H1 (cell line): Measurements from ENCODE around the gene COL5A3. TPM values are rescaled to one million over a fixed set of nuclear protein-coding genes. Genes with fewer than 3 reads are reported as not detected.

ENCODE experiments used
- CTCF ChIA-PET: fragments of 300-600 bp; sonication (Branson Sonifier 250); formaldehyde crosslinking; loops from one replicate; lab custom pipeline; 2021; ENCODE audit not compliant: partially characterized antibody; lab: Charles Lee
- POLR2A ChIA-PET: fragments of 300-600 bp; sonication (Branson Sonifier 250); formaldehyde crosslinking; loops from one replicate; lab custom pipeline; 2021; ENCODE audit warnings: inconsistent platforms; ENCODE audit not compliant: partially characterized antibody; lab: Charles Lee
- DNase-seq, 2 experiments: peaks; one replicate each; pipeline versions ENCODE4 v3.0.0 to v3.0.0-alpha.2; 2010 to 2022; ENCODE audit warnings: low spot score in 2 of 2, low read depth in 1 of 2, mixed read lengths in 1 of 2
- FAIRE-seq: peaks from 2 replicates; lab custom pipeline; 2011; peaks lifted over from hg19 to GRCh38; lab: Jason Lieb, UNC
- H2AFZ ChIP-seq: 2 replicates; pipeline ENCODE4 v1.8.1; 2012; ENCODE audit warnings: low read length, inconsistent platforms
- H2AK5ac ChIP-seq: 2 replicates; pipeline ENCODE4 v1.6.1; 2013; ENCODE audit warnings: low read depth, low read length
- H2BK120ac ChIP-seq: replicated peaks from 2 replicates; pipeline ENCODE3; 2013; ENCODE audit warnings: low read depth, low read length, inconsistent platforms
- H2BK12ac ChIP-seq: 2 replicates; pipeline ENCODE4 v1.6.1; 2013; ENCODE audit warnings: low read depth, low read length
- H2BK15ac ChIP-seq: 2 replicates; pipeline ENCODE4 v1.6.1; 2013; ENCODE audit warnings: low read length
- H2BK20ac ChIP-seq: 2 replicates; pipeline ENCODE4 v1.6.1; 2013; ENCODE audit warnings: low read length
- H2BK5ac ChIP-seq: 2 replicates; pipeline ENCODE4 v1.6.1; 2013; ENCODE audit warnings: low read depth, low read length
- H3K14ac ChIP-seq: 2 replicates; pipeline ENCODE4 v1.6.1; 2013; ENCODE audit warnings: inconsistent platforms; ENCODE audit not compliant: insufficient read length
- H3K18ac ChIP-seq: 2 replicates; pipeline ENCODE4 v1.6.1; 2013; ENCODE audit warnings: low read length; ENCODE audit errors: extremely low read depth
- H3K23ac ChIP-seq: 2 replicates; pipeline ENCODE4 v1.6.1; 2013; ENCODE audit warnings: inconsistent platforms; ENCODE audit not compliant: insufficient read length
- H3K23me2 ChIP-seq: 2 replicates; pipeline ENCODE4 v1.6.1; 2013; ENCODE audit warnings: low read depth, low read length
- H3K27ac ChIP-seq: 2 replicates; pipeline ENCODE4 v1.6.1; 2011; ENCODE audit warnings: low read depth, low read length, inconsistent platforms
- H3K27me3 ChIP-seq, 4 experiments: replicated peaks in 1 of 4; 1 replicate in 1 of 4; 2 replicates in 3 of 4; pipeline versions ENCODE4 v1.6.1 to v1.8.1; 2011 to 2013; ENCODE audit warnings: low read length in 3 of 4, mild to moderate bottlenecking in 3 of 4, inconsistent platforms in 2 of 4, mixed read lengths in 2 of 4, moderate library complexity in 1 of 4; ENCODE audit not compliant: control insufficient read depth in 3 of 4, insufficient read depth in 3 of 4; ENCODE audit errors: extremely low read depth in 1 of 4
- H3K36me3 ChIP-seq, 4 experiments: 2 replicates each; pipeline versions ENCODE4 v1.6.1 to v1.8.1; 2011 to 2013; ENCODE audit warnings: mild to moderate bottlenecking in 4 of 4, low read length in 3 of 4, moderate library complexity in 2 of 4, control low read depth in 1 of 4, inconsistent platforms in 1 of 4; ENCODE audit not compliant: insufficient read depth in 4 of 4, control insufficient read depth in 2 of 4
- H3K4ac ChIP-seq: replicated peaks from 2 replicates; pipeline ENCODE3; 2013; ENCODE audit warnings: low read length, low read depth, mixed read lengths, inconsistent platforms; ENCODE audit not compliant: insufficient read length
- H3K4me1 ChIP-seq, 4 experiments: replicated peaks in 1 of 4; 1 replicate in 1 of 4; 2 replicates in 3 of 4; pipeline versions ENCODE4 v1.6.1 to v1.8.1; 2011 to 2013; ENCODE audit warnings: low read length in 3 of 4, inconsistent platforms in 2 of 4, mixed read lengths in 1 of 4; ENCODE audit not compliant: insufficient read depth in 4 of 4, control insufficient read depth in 3 of 4
- H3K4me2 ChIP-seq, 2 experiments: 2 replicates each; pipeline versions ENCODE4 v1.6.1 to v1.8.1; 2011 to 2013; ENCODE audit warnings: low read depth in 2 of 2, low read length in 2 of 2, control low read depth in 1 of 2, inconsistent platforms in 1 of 2, mild to moderate bottlenecking in 1 of 2; ENCODE audit not compliant: insufficient read depth in 1 of 2
- H3K4me3 ChIP-seq, 4 experiments: fragments of 200-600, 300-600 bp in 1 of 4; sonication (generic), shearing (Covaris generic), sonication (Bioruptor Twin) in 1 of 4; 2 replicates each; pipeline versions ENCODE4 v1.5.1 to v1.8.1; 2011 to 2016; ENCODE audit warnings: low read length in 4 of 4, low read depth in 3 of 4, control low read depth in 2 of 4, inconsistent platforms in 2 of 4, mild to moderate bottlenecking in 2 of 4, mixed read lengths in 1 of 4, moderate library complexity in 1 of 4; ENCODE audit not compliant: insufficient read depth in 2 of 4; ENCODE audit errors: extremely low read depth in 1 of 4
- H3K56ac ChIP-seq: replicated peaks from 2 replicates; pipeline ENCODE3; 2013; ENCODE audit warnings: low read depth, mild to moderate bottlenecking, mixed read lengths, low read length, inconsistent platforms; ENCODE audit not compliant: insufficient read length
- H3K79me1 ChIP-seq: 2 replicates; pipeline ENCODE4 v1.6.1; 2013; ENCODE audit warnings: low read depth, low read length, control low read depth
- H3K79me2 ChIP-seq, 2 experiments: 2 replicates each; pipeline versions ENCODE4 v1.6.1 to v1.8.1; 2012 to 2013; ENCODE audit warnings: low read length in 2 of 2, mild to moderate bottlenecking in 2 of 2, inconsistent platforms in 1 of 2; ENCODE audit not compliant: insufficient read depth in 2 of 2, control insufficient read depth in 1 of 2
- H3K9ac ChIP-seq, 4 experiments: replicated peaks in 1 of 4; 1 replicate in 1 of 4; 2 replicates in 3 of 4; pipeline versions ENCODE4 v1.6.1 to v1.8.1; 2011 to 2013; ENCODE audit warnings: low read depth in 3 of 4, low read length in 3 of 4, control low read depth in 2 of 4, mild to moderate bottlenecking in 2 of 4, moderate library complexity in 2 of 4, inconsistent platforms in 1 of 4; ENCODE audit errors: extremely low read depth in 1 of 4
- H3K9me3 ChIP-seq, 2 experiments: 2 replicates each; pipeline versions ENCODE4 v1.6.1 to v1.8.1; 2012 to 2013; ENCODE audit warnings: mild to moderate bottlenecking in 2 of 2, moderate library complexity in 2 of 2, control low read depth in 1 of 2, inconsistent platforms in 1 of 2, low read depth in 1 of 2, low read length in 1 of 2, mixed read lengths in 1 of 2; ENCODE audit not compliant: insufficient read depth in 2 of 2
- H4K20me1 ChIP-seq, 2 experiments: replicated peaks in 1 of 2; 2 replicates each; pipeline versions ENCODE3 to v1.8.1; 2011 to 2013; ENCODE audit warnings: inconsistent platforms in 2 of 2, low read length in 2 of 2, mild to moderate bottlenecking in 1 of 2; ENCODE audit not compliant: insufficient read depth in 2 of 2, control insufficient read depth in 1 of 2
- H4K5ac ChIP-seq: 2 replicates; pipeline ENCODE4 v1.6.1; 2013; ENCODE audit warnings: low read length, low read depth, mixed read lengths, inconsistent platforms; ENCODE audit not compliant: insufficient read length
- H4K8ac ChIP-seq: 2 replicates; pipeline ENCODE4 v1.8.0; 2013; ENCODE audit warnings: mild to moderate bottlenecking, moderate library complexity, low read length, inconsistent platforms; ENCODE audit not compliant: insufficient read depth; ENCODE audit errors: extremely low read depth
- H4K91ac ChIP-seq: replicated peaks from 2 replicates; pipeline ENCODE3; 2013; ENCODE audit warnings: low read length, mixed read lengths, inconsistent platforms; ENCODE audit not compliant: insufficient read length
- ATF2 ChIP-seq: IDR thresholded peaks from 2 replicates; pipeline ENCODE4 v1.6.1; 2012; ENCODE audit warnings: low read length, inconsistent platforms
- MAFK ChIP-seq: IDR thresholded peaks from 2 replicates; pipeline ENCODE4 v1.6.1; 2012; ENCODE audit warnings: low read depth, mild to moderate bottlenecking, improper control_type of control experiment, low read length
- SRF ChIP-seq: IDR thresholded peaks from 2 replicates; pipeline ENCODE4 v1.6.1; 2011; ENCODE audit warnings: mild to moderate bottlenecking, low read depth, low read length, moderate library complexity
- WGBS, 2 experiments: shearing (Covaris generic) in 1 of 2; methylation state at CpG; one replicate each; pipeline versions ENCODE4 v1.1.6 to v1.1.7; 2013 to 2015; ENCODE audit warnings: low lambda C conversion rate in 2 of 2, mixed read lengths in 2 of 2, inconsistent platforms in 1 of 2, low coverage in 1 of 2, missing lambda C conversion rate in 1 of 2; ENCODE audit not compliant: insufficient replicate concordance in 2 of 2, insufficient coverage in 1 of 2, insufficient read length in 1 of 2; ENCODE audit errors: extremely low coverage in 1 of 2, missing lambda C conversion rate in 1 of 2; 5-methylcytosine and 5-hydroxymethylcytosine counted together
- polyA plus RNA-seq, 7 experiments: library from polyadenylated mRNA; depleted of rRNA in 3 of 7; stranded (reverse) in 5 of 7; unstranded in 2 of 7; fragments of >200 nt in 5 of 7; fragments of 200-250 nt in 2 of 7; gene quantifications; 1 replicate in 5 of 7; 2 replicates in 1 of 7; 4 replicates in 1 of 7; pipeline versions ENCODE4 v1.2.1 to v1.2.3, GENCODE V29; 2011 to 2013; ENCODE audit warnings: missing spikeins in 2 of 7, mixed read lengths in 2 of 7
- total RNA-seq: library from RNA; stranded (reverse); fragmentation: NEBNext Ultra II Directional; extraction: Animal tissue kit (Norgen Biotek cat#: 25700); gene quantifications from 2 replicates; pipeline ENCODE4 v1.2.1, GENCODE V29; 2021

The COL5A3 gene
- total and polyA plus RNA-seq, 2 of the 8 experiments (the other 6 are each of a cell fraction or from before 2014, with no cell fraction given), result 0.67 to 0.74 TPM

GRCh38 chr19:9969688-9969975 is 40.7 kb downstream of the COL5A3 start:
- FAIRE-seq (no peak), DNase-seq (no peak)
- no peak overlapping the region for H3K4me3 ChIP-seq
- H2BK15ac ChIP-seq, result no peak overlapping the region
- H2AK5ac ChIP-seq, result no peak overlapping the region
- H2BK5ac ChIP-seq, result no peak overlapping the region
- no peak overlapping the region for H2AFZ ChIP-seq
- WGBS, 2 experiments, result 100% methylated on average over 1 of the region's 2 CpGs; no CpG with 5 or more reads in 1 of the 2 experiments
- peaks cover 0 to 9% (median 0%) of the 10 kb centered on the region in 4 experiments; a peak in 2 of 7 replicates for H3K4me1 ChIP-seq
- H3K9ac ChIP-seq, result no peak overlapping the region
- H3K79me2 ChIP-seq, result no peaks in the 10 kb centered on the region
- H3K9me3 ChIP-seq, result no peaks in the 10 kb centered on the region
- no peak overlapping the region for H3K4ac ChIP-seq
- H4K20me1 ChIP-seq, result peaks cover 0 to 1% of the 10 kb centered on the region in 2 experiments
- H2BK20ac ChIP-seq, result no peak overlapping the region
- H3K23ac ChIP-seq, result no peak overlapping the region
- H4K91ac ChIP-seq, result no peak overlapping the region
- ChIA-PET POLR2A (no interaction called here), CTCF (no interaction called here)
- no peak overlapping the region for H4K8ac ChIP-seq
- no peak overlapping the region for H3K18ac ChIP-seq
- H3K14ac ChIP-seq, result no peak overlapping the region
- H2BK120ac ChIP-seq, result no peak overlapping the region
- H3K36me3 ChIP-seq, result no peaks in the 10 kb centered on the region
- no peaks in the 10 kb centered on the region for H3K79me1 ChIP-seq
- peaks cover 0 to 10% (median 7%) of the 10 kb centered on the region in 4 experiments; a peak in 6 of 7 replicates for H3K27me3 ChIP-seq
- H3K27ac ChIP-seq, result no peak overlapping the region
- H3K4me2 ChIP-seq, result no peak overlapping the region
- H2BK12ac ChIP-seq, result no peak overlapping the region
- H3K56ac ChIP-seq, result no peak overlapping the region
- H3K23me2 ChIP-seq, result peaks cover 11% of the 10 kb centered on the region; the same call in 1 of the 2 replicates
- no peak overlapping the region for H4K5ac ChIP-seq
- TF ChIP-seq MAFK, result no peak
- TF ChIP-seq SRF, result no peak
- TF ChIP-seq ATF2, result no peak
